ENCODE results near the gene GLUD2. TPM values are rescaled to one million over a fixed set of nuclear protein-coding genes. Genes with fewer than 3 reads are reported as not detected.

GLUD2 gene
- total RNA-seq, 1 experiment from 2014 or later = 1.0 TPM

GRCh38 chrX:121032531-121032930 is 14.9 kb upstream of the GLUD2 start:
- Histone ChIP-seq H3K14ac (ENCODE audit: insufficient read depth, low read length) (no peak overlapping the region), H3K4me2 (ENCODE audit: insufficient read depth, insufficient read length, low read length) (no peak overlapping the region)
- no peaks in the 10 kb centered on the region for H3K4me1 Mint-ChIP-seq

More at GRCh38 chrX:121032531-121032930, 14.9 kb upstream of the GLUD2 start:
- H2BK120ac ChIP-seq (ENCODE audit: low read depth, low read length, poor library complexity, severe bottlenecking) = no peak overlapping the region
- no peaks in the 10 kb centered on the region for H3K27me3 ChIP-seq (ENCODE audit: insufficient read depth, low read length)
- H3K23me2 ChIP-seq (ENCODE audit: insufficient read length, low read depth, low read length, poor library complexity, severe bottlenecking) = no peaks in the 10 kb centered on the region
- no peak overlapping the region for H3K18ac ChIP-seq (ENCODE audit: insufficient read length, low read depth, low read length)
- H4K91ac ChIP-seq (ENCODE audit: insufficient read length, low read depth, low read length) = no peak overlapping the region
- TF ChIP-seq CTCF (conservative IDR thresholded peaks at IDR 0.05) = no peak
- H3T11ph ChIP-seq (ENCODE audit: low read length) = no peak overlapping the region
- no peak overlapping the region for H3K27ac Mint-ChIP-seq
- H3K4me1 ChIP-seq (ENCODE audit: insufficient read depth, low read length) = no peaks in the 10 kb centered on the region
- no peak overlapping the region for H2AK5ac ChIP-seq (ENCODE audit: insufficient read length, low read length)
- H4K20me1 ChIP-seq (ENCODE audit: control insufficient read depth, insufficient read depth, insufficient read length) = no peaks in the 10 kb centered on the region
- no peak overlapping the region for H3K4ac ChIP-seq (ENCODE audit: low read depth, low read length)
- H3K9me3 Mint-ChIP-seq = peaks cover 51 to 53% of the 10 kb centered on the region in 2 experiments
- H2AFZ ChIP-seq (ENCODE audit: low read length) = no peak overlapping the region
- H3K36me3 Mint-ChIP-seq (ENCODE audit: insufficient read depth in 1 of 3, low read depth in 3 of 3) = no peaks in the 10 kb centered on the region
- H2BK15ac ChIP-seq (ENCODE audit: low read depth, low read length) = no peak overlapping the region
- H2BK20ac ChIP-seq (ENCODE audit: low read depth, low read length, poor library complexity, severe bottlenecking) = no peak overlapping the region
- no peak overlapping the region for H3K23ac ChIP-seq (ENCODE audit: insufficient read length, low read depth, low read length)
- H4K8ac ChIP-seq (replicated peaks; ENCODE audit: insufficient read length, low read depth, low read length) = no peak overlapping the region
- H3K9me3 ChIP-seq (ENCODE audit: control insufficient read depth, low read depth, low read length) = peaks cover 15% of the 10 kb centered on the region
- H3K4me3 Mint-ChIP-seq = no peak overlapping the region
- no peak overlapping the region for H4K5ac ChIP-seq (ENCODE audit: insufficient read length, low read depth, low read length)
- no peak overlapping the region for H2BK5ac ChIP-seq (ENCODE audit: insufficient read length, low read length)
- H3K79me2 ChIP-seq (ENCODE audit: insufficient read depth, low read length) = no peaks in the 10 kb centered on the region
- WGBS (ENCODE audit: extremely low coverage, insufficient read length, low lambda C conversion rate) = no CpG with 5 or more reads among the region's 2 CpGs
- H3K9ac ChIP-seq (ENCODE audit: extremely low read depth, insufficient read length, low read length) = no peak overlapping the region
- DNase-seq = no peak
- no peak overlapping the region for H2BK12ac ChIP-seq (ENCODE audit: insufficient read length, low read depth, low read length)
- H3K27ac ChIP-seq (ENCODE audit: insufficient read length, low read depth, low read length) = no peak overlapping the region
- H3K79me1 ChIP-seq (ENCODE audit: insufficient read depth, low read depth, low read length, poor library complexity, severe bottlenecking) = no peaks in the 10 kb centered on the region
- peaks cover 9% of the 10 kb centered on the region for H3K27me3 Mint-ChIP-seq (ENCODE audit: low read depth)
- H3K56ac ChIP-seq (ENCODE audit: insufficient read length, low read depth, low read length) = no peak overlapping the region

All from H9 (cell line).